Bronchial epithelial cell (primary cell): Measurements from ENCODE around the gene BARX2. TPM values are rescaled to one million over a fixed set of nuclear protein-coding genes. Genes with fewer than 3 reads are reported as not detected.

Experiments
- DNase-seq: peaks from one replicate; pipeline ENCODE4 v3.0.0-alpha.2; 2010; ENCODE audit warnings: low read depth
- FAIRE-seq: peaks from 2 replicates; lab custom pipeline; 2011; peaks lifted over from hg19 to GRCh38; lab: Jason Lieb, UNC
- H3K27me3 ChIP-seq: 2 replicates; pipeline ENCODE4 v1.5.1; 2011; ENCODE audit warnings: low read length; ENCODE audit not compliant: control insufficient read depth, insufficient read depth
- H3K36me3 ChIP-seq: 2 replicates; pipeline ENCODE4 v1.5.1; 2011; ENCODE audit warnings: low read length; ENCODE audit not compliant: control insufficient read depth, insufficient read depth
- H3K4me3 ChIP-seq: 2 replicates; pipeline ENCODE4 v1.5.1; 2011; ENCODE audit warnings: mild to moderate bottlenecking, low read depth, low read length, control low read depth
- CTCF ChIP-seq: IDR thresholded peaks from 2 replicates; pipeline ENCODE4 v1.5.1; 2011; ENCODE audit warnings: mild to moderate bottlenecking, moderate library complexity, low read length, control low read depth, inconsistent platforms; ENCODE audit not compliant: insufficient read depth, severe bottlenecking
- total RNA-seq: library from RNA; depleted of rRNA; stranded (reverse); fragments of >200 nt; gene quantifications from 2 replicates; pipeline ENCODE4 v1.2.1, GENCODE V29; 2014

Gene BARX2
- total RNA-seq, 1 donor from 2014 or later: 2.9 TPM

GRCh38 chr11:129440028-129440713 lies 64.5 kb downstream of the BARX2 start:
- peak; percentile 99 for FAIRE-seq
- no peak for TF ChIP-seq CTCF
- H3K27me3 ChIP-seq: no peaks in the 10 kb centered on the region
- H3K36me3 ChIP-seq: peaks cover 13% of the 10 kb centered on the region
- no peak overlapping the region for H3K4me3 ChIP-seq
- peak; percentile 100 for DNase-seq

GRCh38 chr11:129442171-129442570 lies 66.5 kb downstream of the BARX2 start:
- DNase-seq (no peak), FAIRE-seq (no peak)
- Histone ChIP-seq H3K4me3 (no peak overlapping the region), H3K27me3 (no peaks in the 10 kb centered on the region), H3K36me3 (peaks cover 12% of the 10 kb centered on the region)
- no peak for TF ChIP-seq CTCF

DNA sequence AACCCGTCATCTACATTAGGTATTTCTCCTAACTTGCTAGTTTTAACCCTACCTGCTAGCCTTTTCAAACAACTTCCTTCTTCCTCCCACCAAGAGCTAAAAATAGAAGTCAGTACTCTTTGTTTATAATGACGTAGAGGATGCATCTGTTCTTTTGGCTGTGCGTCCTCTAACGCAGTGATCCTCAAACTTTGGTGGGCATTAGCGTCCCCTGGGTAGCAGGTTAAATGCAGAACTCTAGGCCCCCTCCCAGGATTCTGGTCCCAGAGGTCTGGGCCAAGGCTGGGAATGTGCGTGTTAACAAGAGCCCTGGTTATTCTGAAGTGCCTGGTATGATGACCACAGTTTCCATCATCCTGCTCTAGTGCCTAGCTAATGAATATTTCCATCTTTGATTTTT lies 67.6 kb downstream of the BARX2 start:
- no peak for FAIRE-seq
- H3K27me3 ChIP-seq: no peaks in the 10 kb centered on the region
- no peak overlapping the region for H3K4me3 ChIP-seq
- TF ChIP-seq CTCF: no peak
- no peak for DNase-seq
- peaks cover 11% of the 10 kb centered on the region for H3K36me3 ChIP-seq

DNA sequence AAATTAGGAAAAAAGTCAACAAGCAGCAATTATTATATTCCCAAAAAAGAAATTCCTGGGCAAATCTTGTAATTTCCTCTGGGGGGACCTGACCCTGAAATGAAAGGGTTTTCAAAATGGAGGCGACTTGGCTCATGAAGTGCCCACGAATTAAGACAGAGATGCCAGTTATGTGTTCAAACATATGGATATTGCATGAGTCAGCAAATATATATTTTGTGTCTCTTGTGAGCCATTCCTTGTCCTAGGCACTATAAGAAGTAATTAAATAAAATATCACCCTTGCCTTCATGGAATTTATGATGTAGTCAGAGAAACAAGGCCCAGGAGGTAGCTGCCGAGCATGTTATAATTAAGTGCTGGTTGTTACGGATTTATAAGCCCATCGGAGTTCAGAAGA lies 68.6 kb downstream of the BARX2 start:
- Histone ChIP-seq H3K4me3 (no peak overlapping the region), H3K36me3 (peaks cover 10% of the 10 kb centered on the region), H3K27me3 (no peaks in the 10 kb centered on the region)
- no peak for TF ChIP-seq CTCF
- DNase-seq (no peak), FAIRE-seq (no peak)

- TF ChIP-seq CTCF: no peak
- DNase-seq (no peak), FAIRE-seq (no peak)
- Histone ChIP-seq H3K4me3 (no peak overlapping the region), H3K27me3 (no peaks in the 10 kb centered on the region), H3K36me3 (peaks cover 10% of the 10 kb centered on the region)
Measured at GRCh38 chr11:129445226-129445625, 69.6 kb downstream of the BARX2 start.

- Histone ChIP-seq H3K36me3 (peaks cover 9% of the 10 kb centered on the region), H3K27me3 (no peaks in the 10 kb centered on the region), H3K4me3 (no peak overlapping the region)
- no peak for TF ChIP-seq CTCF
- DNase-seq (no peak), FAIRE-seq (peak; percentile 77)
Measured at GRCh38 chr11:129446572-129446971, 70.9 kb downstream of the BARX2 start.
